Measurements from ENCODE around the gene CBL. TPM values are rescaled to one million over a fixed set of nuclear protein-coding genes. Genes with fewer than 3 reads are reported as not detected.

The CBL gene
- total RNA-seq, 1 experiment from 2014 or later = 56.4 TPM

- Histone ChIP-seq H3K23ac (ENCODE audit: insufficient read length, low read depth, low read length) (no peak overlapping the region), H2BK15ac (ENCODE audit: low read depth, low read length) (no peak overlapping the region), H2BK20ac (ENCODE audit: low read depth, low read length, poor library complexity, severe bottlenecking) (no peak overlapping the region), H2AK5ac (ENCODE audit: insufficient read length, low read length) (no peak overlapping the region), H3K4ac (ENCODE audit: low read depth, low read length) (no peak overlapping the region), H2AFZ (ENCODE audit: low read length) (no peak overlapping the region), H3K56ac (ENCODE audit: insufficient read length, low read depth, low read length) (no peak overlapping the region), H3K79me1 (ENCODE audit: insufficient read depth, low read depth, low read length, poor library complexity, severe bottlenecking) (no peaks in the 10 kb centered on the region), H3T11ph (ENCODE audit: low read length) (no peak overlapping the region), H3K23me2 (ENCODE audit: insufficient read length, low read depth, low read length, poor library complexity, severe bottlenecking) (peaks cover 12% of the 10 kb centered on the region), H3K9me3 (ENCODE audit: control insufficient read depth, low read depth, low read length) (no peaks in the 10 kb centered on the region), H3K4me2 (ENCODE audit: insufficient read depth, insufficient read length, low read length) (no peak overlapping the region), H2BK5ac (ENCODE audit: insufficient read length, low read length) (no peak overlapping the region), H2BK120ac (ENCODE audit: low read depth, low read length, poor library complexity, severe bottlenecking) (no peak overlapping the region), H3K27me3 (ENCODE audit: insufficient read depth, low read length) (no peaks in the 10 kb centered on the region), H3K18ac (ENCODE audit: insufficient read length, low read depth, low read length) (no peak overlapping the region), H2BK12ac (ENCODE audit: insufficient read length, low read depth, low read length) (no peak overlapping the region), H3K14ac (ENCODE audit: insufficient read depth, low read length) (no peak overlapping the region), H4K8ac (replicated peaks; ENCODE audit: insufficient read length, low read depth, low read length) (no peak overlapping the region), H4K5ac (ENCODE audit: insufficient read length, low read depth, low read length) (no peak overlapping the region), H3K4me1 (ENCODE audit: insufficient read depth, low read length) (peaks cover 15% of the 10 kb centered on the region; the same call in 1 of the 2 replicates), H4K20me1 (ENCODE audit: control insufficient read depth, insufficient read depth, insufficient read length) (no peaks in the 10 kb centered on the region), H3K27ac (ENCODE audit: insufficient read length, low read depth, low read length) (no peak overlapping the region), H4K91ac (ENCODE audit: insufficient read length, low read depth, low read length) (no peak overlapping the region), H3K9ac (ENCODE audit: extremely low read depth, insufficient read length, low read length) (no peak overlapping the region), H3K79me2 (ENCODE audit: insufficient read depth, low read length) (no peaks in the 10 kb centered on the region)
- H3K27ac Mint-ChIP-seq = no peak overlapping the region
- TF ChIP-seq, protein P1, sequence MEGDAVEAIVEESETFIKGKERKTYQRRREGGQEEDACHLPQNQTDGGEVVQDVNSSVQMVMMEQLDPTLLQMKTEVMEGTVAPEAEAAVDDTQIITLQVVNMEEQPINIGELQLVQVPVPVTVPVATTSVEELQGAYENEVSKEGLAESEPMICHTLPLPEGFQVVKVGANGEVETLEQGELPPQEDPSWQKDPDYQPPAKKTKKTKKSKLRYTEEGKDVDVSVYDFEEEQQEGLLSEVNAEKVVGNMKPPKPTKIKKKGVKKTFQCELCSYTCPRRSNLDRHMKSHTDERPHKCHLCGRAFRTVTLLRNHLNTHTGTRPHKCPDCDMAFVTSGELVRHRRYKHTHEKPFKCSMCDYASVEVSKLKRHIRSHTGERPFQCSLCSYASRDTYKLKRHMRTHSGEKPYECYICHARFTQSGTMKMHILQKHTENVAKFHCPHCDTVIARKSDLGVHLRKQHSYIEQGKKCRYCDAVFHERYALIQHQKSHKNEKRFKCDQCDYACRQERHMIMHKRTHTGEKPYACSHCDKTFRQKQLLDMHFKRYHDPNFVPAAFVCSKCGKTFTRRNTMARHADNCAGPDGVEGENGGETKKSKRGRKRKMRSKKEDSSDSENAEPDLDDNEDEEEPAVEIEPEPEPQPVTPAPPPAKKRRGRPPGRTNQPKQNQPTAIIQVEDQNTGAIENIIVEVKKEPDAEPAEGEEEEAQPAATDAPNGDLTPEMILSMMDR (conservative IDR thresholded peaks at IDR 0.05) = no peak
- no peak for DNase-seq
- H3K27me3 Mint-ChIP-seq (ENCODE audit: low read depth) = peaks cover 3% of the 10 kb centered on the region
- peaks cover 34 to 36% of the 10 kb centered on the region in 2 experiments for H3K4me1 Mint-ChIP-seq
- no CpG with 5 or more reads among the region's 20 CpGs for WGBS (ENCODE audit: extremely low coverage, insufficient read length, low lambda C conversion rate)
- H3K36me3 Mint-ChIP-seq (ENCODE audit: insufficient read depth in 1 of 3, low read depth in 3 of 3) = no peaks in the 10 kb centered on the region
- H3K9me3 Mint-ChIP-seq = no peaks in the 10 kb centered on the region; a peak in 1 of 5 replicates
- H3K4me3 Mint-ChIP-seq = no peak overlapping the region
Observed at GRCh38 chr11:119322921-119323531, 116.9 kb downstream of the CBL start.

Measured in H9 (cell line).